ENCODE results near the gene KIAA0232.

The KIAA0232 gene

DNA sequence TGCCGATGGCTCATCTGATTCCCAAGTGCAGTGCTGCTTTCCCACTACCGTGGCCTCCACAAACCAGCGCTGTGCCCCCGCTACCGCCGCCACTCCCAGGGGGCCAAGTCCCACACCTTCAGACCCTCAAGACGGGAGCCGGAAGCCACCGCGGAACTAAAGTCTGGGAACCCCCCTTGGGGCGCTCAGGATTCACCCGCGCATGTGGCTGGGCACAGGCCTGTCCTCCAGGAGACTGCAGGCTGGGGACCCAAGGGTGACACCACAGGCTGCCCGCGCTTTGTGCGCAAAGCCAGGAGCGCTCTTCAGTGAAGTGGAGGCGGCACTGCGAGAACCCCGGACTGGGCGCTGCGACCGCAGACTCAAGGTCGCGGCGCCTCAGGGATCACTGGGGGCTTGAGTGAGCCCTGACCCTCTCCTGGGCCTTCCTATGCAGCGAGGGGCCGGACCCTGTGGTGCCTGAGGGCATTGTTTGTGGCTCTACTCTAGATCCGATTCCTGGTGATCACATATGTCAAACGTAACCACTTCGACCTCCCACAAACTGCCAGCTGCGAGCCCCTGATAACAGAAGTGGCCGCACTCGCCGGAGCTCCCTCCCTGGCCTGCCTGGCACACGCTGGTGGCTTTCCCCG is 106.7 kb downstream of the KIAA0232 start:
- TF ChIP-seq, protein P1, sequence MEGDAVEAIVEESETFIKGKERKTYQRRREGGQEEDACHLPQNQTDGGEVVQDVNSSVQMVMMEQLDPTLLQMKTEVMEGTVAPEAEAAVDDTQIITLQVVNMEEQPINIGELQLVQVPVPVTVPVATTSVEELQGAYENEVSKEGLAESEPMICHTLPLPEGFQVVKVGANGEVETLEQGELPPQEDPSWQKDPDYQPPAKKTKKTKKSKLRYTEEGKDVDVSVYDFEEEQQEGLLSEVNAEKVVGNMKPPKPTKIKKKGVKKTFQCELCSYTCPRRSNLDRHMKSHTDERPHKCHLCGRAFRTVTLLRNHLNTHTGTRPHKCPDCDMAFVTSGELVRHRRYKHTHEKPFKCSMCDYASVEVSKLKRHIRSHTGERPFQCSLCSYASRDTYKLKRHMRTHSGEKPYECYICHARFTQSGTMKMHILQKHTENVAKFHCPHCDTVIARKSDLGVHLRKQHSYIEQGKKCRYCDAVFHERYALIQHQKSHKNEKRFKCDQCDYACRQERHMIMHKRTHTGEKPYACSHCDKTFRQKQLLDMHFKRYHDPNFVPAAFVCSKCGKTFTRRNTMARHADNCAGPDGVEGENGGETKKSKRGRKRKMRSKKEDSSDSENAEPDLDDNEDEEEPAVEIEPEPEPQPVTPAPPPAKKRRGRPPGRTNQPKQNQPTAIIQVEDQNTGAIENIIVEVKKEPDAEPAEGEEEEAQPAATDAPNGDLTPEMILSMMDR (IDR thresholded peaks at IDR 0.05), result no peak

DNA sequence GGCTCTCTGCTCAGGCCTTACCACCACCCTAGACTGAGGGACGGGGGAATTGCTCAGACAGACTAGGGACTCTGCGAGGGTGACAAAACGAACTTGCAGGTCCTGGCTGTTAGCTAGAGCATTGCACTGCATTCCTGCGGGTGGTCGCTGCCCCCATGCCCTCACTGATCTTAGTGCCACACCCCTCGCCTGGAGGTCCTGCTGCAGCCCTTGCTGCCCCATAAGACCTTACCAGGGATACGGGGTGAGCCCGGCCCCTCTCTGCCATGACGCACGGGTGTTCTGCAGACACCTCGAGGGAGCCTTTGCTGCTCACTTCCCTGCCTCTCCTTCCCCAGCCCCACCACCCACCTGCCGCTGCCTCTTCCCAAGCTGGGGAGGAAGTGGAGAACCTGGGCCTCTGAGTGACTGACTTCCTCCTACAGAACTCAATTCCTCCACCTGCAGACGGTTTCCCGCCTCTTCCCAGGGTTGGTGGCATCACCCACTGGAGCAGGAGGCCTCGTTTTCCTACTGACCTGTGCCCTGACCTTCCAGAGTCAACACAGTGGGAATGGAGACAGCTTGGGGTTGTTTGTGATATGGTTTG is 107.3 kb downstream of the KIAA0232 start:
- TF ChIP-seq, protein P1 (IDR thresholded peaks at IDR 0.05), result no peak

DNA sequence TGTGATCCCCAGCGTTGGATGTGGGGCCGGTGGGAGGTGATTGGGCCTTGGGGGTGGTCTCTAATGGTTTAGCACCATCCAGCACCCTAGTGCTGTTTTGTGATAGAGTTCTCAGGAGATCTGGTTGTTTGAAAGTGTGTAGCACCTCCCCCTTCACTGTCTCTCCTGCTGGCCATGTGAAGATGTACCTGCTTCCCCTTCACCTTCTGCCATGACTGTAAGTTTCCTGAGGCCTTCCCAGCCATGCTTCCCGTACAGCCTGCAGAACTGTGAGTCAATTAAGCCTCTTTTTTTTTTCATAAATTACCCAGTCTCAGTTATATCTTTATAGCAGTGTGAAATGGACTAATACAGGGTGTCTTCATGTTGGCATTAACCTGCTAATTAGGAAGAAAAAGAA is 107.8 kb downstream of the KIAA0232 start:
- TF ChIP-seq, protein P1 (IDR thresholded peaks at IDR 0.05), result no peak

DNA sequence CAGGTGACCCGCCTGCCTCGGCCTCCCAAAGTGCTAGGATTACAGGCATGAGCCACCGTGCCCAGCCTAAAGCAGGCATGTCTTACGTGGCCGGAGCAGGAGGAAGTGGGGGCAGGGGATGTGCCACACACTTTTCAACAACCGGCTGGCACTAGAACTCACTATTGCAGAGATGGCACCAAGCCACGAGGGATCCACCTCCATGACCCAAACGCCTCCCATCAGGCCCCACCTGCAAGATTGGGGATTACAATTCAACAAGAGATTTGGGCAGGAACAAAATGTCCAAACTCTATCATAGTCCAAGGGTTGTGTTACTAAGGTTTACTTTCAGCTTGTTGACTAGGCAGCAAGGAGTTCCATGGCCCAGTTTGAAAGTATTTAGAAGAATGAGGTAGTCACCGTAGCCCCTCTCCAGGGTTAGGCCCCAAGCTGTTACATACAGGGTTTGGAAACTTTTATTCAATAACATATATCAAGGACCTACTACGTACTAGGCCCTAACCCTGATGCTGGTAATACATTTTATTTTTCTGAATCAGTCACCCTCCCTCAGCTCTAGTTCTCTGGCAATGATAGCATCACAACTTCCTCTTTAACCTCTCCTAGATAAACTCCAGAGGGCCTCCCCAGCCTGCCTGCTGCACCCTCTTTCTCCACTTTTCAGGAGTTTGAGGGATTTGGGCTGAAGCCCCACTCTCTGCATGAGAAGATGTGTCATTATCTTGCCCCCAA is 109.1 kb downstream of the KIAA0232 start:
- TF ChIP-seq, protein P1 (IDR thresholded peaks at IDR 0.05), result no peak

DNA sequence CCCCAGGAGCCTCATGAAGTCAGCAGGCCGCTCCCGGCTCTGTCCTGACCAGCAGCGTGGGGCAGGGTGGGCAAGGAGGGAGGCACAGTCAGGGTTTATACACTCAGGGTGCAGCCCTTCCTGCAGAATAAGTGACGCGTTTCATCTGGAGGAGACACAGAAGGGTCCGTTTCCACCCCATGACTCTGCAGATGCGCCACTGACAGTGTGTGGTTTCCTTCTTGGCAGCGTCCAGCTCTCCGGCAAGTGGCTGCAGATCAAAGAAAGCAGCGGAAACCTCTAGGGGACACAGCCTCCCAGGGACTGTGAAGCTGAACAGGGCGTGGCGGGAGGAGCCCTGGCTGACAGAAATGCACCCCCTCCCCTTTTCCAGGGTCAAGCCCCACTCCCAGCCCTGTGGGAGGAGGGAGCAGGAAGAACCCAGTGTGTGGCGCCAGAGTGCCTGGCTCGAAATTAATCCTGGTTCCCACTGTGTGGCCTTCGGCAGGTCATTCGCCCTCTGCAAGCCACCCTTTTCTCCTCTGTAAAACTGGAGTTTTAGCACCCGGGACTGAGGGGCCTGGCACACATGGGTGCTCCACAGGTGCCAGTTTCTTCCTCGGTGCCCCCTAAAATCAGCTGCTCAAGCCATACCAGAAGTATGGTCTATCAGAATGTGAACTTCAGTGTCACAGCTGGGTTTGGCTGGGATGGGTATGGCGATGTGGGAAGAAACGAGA is 109.8 kb downstream of the KIAA0232 start:
- TF ChIP-seq, protein P1 (IDR thresholded peaks at IDR 0.05), result no peak

DNA sequence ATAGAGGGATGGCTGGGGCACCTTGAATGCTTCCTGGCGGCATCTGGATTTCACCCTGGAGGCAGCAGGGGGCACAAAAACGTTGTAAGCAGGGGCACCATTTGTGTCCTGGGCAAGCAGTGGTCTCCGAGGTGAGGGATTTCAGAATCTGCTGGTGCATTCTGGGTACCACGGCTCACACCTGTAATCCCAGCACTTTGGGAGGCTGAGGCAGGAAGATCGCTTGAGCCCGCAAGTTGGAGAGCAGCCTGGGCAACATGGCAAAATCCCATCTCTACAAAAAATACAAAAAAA is 110.3 kb downstream of the KIAA0232 start:
- TF ChIP-seq, protein P1 (IDR thresholded peaks at IDR 0.05), result no peak

DNA sequence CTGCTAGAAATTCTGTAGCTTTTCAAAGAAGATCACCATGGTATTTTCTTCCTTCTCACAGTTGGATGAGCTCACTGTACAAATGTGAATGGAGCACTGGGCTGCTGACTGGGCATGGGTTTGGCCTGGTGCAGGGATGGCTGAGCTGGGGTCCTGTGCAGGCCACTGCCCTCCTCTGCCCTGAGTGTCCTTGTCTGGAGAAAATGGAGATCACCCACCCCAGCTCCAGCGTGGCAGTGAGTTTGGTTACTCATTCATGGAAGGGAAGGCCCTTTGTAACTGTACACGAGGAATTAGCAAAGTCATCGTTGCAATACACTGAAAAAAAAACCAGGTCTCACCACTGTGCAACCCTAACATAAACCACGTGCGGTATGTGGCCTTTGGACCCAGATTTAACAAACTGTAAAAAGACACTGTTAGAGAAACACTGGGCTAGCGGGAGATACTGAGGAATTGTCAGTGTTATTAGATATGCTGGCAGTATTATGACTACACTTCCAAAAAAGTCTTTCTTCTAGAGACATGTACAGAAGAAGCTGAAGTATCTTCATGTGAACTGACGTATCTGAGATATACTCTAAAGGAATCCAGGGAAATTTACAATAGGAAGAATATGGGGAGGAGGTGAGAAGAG is 111.0 kb downstream of the KIAA0232 start:
- TF ChIP-seq, protein P1 (IDR thresholded peaks at IDR 0.05), result no peak

All from LNCAP (cell line).